ENCODE measurements around the gene DGLUCY.
"Not testable (repeated sequence)": the region's sequence is repeated elsewhere in the genome, so short reads cannot be mapped to it uniquely, and the experiment has no call there.

The DGLUCY gene

DNA sequence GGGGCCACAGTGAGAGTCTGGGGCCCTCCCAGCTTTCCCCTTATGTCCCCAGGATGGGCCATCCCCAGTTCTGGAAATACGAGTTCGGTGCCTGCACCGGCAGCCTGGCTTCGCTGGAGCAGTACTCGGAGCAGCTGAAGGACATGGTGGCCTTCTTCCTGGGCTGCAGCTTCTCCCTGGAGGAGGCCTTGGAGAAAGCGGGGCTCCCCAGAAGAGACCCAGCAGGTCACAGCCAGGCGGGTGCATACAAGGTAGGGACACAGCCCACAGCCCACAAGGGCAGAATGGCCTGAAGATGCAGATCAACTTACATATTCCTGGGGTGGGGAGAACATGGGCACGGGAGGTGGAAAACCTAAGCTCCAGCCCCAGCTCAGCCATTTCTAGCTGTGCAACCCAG lies 56.1 kb downstream of the DGLUCY start:
- no peak for DNase-seq (ENCODE audit: low spot score)

DNA sequence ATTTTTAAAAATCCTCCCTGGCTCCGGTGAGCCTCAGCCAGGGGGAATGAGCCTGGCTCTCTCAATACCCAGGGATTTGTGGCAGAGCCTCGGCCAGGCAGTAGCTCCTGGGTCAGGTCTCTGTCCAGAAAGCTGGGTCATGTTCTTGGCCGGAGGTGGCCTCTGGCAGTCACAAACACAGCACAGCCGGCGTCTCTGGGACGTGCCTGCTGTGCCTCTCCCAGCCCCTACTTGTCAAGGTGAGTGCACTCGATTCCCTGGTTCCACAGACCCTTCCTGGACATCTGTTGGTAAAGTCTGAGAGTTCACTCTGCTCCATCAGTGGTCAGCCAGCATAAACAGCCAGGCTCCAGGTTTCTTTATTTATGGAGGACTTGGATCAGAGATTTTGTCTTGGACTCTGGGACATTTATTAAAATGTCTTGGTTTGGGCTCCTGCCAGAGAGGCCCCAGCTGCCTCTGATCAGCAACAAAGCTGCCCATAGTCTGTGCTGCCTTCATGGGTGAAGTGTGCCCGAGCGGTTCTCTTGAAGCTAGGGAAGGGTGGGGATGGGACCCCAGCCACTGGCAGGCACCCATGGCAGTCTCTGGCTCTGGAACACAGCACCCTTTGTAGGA lies 56.7 kb downstream of the DGLUCY start:
- DNase-seq (ENCODE audit: low spot score), result peak; percentile 25

DNA sequence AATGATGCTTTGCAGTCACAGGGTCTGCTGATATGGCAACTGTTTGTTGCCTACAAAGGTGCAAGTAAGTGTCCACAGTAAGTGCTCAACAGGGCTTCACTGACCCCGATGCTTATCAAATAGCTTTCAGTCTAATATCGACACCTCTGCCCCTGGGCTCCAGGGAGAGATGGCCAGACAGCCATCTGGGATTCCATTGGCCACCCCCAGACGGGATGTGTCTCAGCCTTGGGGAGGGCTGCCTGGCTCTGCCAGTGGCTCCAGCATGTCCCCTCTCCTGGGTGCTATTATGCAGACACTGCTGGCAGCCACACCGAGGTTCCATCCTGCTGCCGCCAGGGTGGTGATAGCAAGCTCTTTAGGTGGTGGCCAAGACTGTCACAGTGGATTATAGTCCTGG lies 57.4 kb downstream of the DGLUCY start:
- DNase-seq (ENCODE audit: low spot score), result no peak

DNA sequence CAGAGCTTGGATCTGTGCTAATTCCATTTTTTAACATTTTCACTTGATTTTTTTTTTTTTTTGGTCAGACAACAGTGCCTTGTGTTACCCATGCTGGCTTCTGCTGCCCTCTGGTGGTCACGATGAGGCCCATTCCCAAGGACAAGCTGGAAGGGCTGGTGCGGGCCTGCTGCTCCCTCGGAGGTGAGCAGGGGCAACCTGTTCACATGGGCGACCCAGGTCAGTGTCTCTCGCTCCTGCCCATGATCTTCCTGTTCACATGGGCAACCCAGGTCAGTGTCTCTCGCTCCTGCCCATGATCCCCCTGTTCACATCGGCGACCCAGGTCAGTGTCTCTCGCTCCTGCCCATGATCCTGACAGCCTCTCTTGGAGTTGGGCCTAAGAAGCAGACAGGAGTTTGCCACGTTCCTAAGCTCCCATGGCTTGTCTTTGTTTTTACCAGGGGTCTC lies 59.4 kb downstream of the DGLUCY start:
- DNase-seq (ENCODE audit: low spot score), result peak; percentile 78

DNA sequence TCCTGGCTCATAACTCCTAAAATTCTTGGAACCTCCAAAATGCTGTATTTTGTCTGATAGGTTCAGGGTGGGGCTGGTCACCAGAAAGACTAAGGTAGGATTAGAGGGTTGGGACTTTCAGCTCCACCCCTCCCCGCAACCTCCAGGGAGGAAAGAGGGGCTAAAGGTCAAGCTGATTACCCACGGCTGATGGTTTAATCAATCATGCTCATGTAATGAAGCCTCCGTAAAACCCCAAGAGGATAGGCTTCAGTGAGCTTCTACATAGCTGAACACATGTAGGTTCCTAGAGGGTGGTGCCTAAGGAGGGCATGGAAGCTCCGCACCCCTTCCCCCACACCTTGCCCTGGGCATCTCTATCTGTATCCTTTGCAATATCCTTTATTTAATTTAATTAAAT lies 60.0 kb downstream of the DGLUCY start:
- no peak for DNase-seq (ENCODE audit: low spot score)

DNA sequence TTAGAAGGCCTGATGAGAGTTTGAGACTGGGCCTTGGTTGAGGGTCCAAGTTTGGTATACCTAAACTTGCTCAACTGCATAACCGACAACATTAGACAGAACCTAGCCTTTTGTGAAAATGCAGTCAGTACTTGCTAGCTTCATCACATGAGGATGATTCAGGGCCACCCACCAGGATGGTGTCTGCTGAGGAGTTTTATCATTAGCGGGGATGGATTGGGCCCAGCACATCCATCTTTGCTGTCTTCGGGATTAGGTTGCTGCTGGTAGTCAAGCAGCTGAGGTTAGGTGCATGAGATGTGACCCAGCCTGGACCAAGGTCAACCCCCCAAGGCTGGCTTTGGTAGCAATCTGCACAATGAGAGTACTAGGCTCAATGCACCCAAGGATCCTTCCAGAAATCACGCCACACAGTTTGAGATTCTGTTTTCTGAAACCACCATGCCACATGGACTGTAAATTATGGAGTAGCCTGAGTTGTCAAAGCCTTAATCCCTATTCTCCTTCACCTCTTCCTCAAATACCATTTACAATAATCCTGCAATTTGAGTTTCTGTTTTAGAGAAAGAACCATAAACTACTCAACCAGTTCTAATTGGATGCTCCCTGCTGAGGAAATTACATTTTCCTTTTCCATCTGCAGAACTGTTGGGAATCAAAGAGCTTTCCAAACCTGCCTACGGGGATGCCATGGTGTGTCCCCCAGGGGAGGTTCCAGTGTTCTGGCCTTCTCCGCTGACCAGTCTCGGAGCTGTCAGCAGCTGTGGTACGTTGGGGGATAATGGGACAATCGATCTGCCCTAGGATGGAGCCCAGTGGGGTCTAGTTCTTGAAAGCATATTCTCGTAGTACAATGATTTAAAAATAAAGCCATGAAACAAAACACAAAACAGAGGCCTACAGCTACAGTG lies 61.7 kb downstream of the DGLUCY start:
- no peak for DNase-seq (ENCODE audit: low spot score)

DNA sequence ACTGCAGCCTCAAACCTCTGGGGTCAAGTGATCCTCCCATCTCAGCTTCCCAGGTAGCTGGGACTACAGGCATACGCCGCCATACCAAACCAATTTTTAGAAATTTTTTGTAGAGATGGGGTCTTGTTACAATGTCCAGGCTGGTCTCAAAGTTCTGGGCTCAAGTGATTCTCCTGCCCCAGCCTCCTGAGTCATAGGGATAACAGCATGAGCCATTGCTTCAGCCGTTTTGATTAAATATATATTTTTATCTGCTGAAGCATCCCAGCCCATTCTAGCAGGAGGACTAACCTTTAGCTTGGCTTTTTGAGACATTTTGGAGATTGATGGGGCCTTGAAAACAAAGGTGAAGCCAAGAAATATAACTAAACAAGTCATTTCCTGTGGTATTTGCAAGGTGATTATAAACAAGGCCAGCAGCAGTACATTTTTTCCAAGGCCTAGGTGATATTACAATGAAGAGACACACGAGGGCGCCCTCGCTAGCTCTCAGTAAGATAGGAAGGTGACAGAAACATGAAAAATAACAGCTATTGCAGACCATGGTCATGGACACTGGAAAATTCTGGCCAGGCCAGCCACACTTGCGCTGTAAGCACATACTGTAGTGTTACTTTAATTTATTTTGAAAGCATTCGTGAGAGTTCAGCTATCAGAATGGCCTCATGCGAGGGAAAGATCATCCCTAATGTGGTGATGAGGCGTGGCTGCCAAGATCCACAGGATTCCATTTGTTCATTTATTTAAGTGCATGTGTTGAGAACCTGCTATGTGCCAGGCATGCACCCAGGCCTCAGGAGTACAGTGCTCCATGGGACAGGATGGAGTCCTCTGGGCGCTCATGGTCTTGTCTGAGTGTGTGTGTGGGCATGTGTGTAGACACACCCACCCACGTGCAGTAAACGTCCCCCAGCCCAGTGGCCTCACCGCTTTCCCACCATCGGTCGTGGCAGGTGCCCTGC lies 63.5 kb downstream of the DGLUCY start:
- peak; percentile 61 for DNase-seq (ENCODE audit: low spot score)

DNA sequence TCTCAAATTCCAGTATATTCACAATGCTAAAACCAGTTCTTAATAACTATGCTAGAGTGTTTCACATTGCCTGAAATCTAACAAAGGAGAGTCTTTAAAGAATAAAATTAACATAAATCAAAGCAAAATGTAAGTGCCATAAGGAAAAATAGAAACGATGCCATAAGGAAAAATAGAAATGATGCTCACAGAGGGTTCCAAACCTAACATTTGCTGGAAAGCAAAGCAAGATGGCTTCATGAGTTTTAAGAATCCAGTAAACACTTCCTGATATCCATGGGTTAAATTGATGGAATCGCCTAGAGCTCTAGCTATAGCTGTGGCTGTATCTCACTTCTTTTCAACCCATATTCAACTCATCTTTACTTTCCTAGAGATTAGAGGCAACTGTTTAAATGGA lies 66.7 kb downstream of the DGLUCY start:
- no peak for DNase-seq (ENCODE audit: low spot score)

DNA sequence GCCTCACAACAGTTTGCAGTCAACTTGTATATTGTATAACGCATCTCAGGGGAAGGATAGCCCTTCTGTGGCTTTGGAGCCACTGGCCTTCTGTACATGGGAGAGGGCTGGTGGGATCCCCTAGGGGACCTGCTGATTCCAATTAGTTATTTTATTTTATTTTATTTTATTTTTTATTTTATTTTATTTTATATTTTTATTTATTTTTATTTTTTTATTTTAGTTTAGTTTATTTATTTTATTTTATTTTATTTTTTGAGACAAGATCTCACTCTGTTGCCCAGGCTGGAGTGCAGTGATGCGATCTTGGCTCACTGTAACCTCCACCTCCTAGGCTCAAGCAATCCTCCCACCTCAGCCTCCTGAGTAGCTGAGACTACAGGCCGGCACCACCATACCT lies 68.9 kb downstream of the DGLUCY start:
- not testable (repeated sequence) for DNase-seq (ENCODE audit: low spot score)

DNA sequence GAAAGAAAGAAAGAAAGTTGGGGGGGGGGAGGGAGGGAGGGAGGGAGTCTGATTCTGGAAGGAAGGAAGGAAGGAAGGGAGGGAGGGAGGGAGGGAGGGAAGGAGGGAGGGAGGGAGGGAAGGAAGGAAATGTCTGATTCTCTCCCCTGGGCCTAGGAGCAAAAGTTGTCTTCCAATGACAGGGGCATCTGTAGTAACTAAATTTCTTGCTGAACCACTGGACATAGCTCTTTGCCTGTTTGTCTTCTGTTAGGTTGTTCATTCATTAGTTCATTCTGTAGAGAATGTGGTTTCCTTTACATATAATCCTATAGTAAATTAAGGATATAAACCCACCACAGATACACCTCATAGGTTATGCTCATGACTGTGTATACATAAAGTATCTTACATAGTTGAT lies 70.7 kb downstream of the DGLUCY start:
- no peak for DNase-seq (ENCODE audit: low spot score)

DNA sequence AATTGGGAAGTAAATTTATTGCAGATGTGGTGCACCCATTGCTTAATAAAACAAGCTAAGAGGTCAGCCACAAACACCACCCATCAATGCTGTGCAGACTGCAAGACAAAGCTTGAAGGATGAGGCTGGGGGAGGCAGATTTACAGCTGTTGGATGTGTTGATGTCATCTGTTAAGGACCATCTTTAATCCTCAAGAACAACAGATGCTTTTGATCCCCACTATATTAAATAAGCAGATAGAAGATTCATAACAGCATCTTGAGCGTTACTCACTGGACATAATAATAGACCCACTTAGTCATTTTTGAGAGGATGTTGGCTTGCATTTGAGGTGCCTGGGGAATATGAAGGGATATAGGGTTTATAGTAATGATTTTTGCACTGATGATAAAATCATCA lies 71.8 kb downstream of the DGLUCY start:
- DNase-seq (ENCODE audit: low spot score), result no peak

DNA sequence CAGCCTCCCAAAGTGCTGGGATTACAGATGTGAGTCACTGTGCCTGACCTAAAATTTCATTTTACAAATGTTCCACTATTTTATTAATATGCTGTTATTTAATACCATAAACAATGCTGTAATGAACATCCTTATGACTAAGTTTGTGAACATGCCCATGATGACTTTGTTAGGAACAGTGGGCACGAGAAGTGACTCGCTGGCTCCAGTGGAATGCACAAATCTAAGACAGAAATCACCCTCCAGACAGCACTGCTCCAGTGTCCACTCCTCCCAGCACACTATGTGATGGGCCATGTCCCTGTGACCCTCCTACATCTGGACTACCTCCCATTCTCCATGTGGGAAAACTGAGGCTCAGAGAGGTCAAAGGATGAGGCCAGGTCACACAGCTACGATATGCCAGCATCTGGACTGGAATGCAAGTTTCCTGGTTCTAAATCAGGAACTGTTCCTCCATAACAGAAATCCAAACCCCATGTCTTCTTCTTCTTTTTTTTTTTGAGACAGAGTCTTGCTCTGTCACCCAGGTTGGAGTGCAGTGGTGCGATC lies 72.7 kb downstream of the DGLUCY start:
- peak; percentile 74 for DNase-seq (ENCODE audit: low spot score)

DNA sequence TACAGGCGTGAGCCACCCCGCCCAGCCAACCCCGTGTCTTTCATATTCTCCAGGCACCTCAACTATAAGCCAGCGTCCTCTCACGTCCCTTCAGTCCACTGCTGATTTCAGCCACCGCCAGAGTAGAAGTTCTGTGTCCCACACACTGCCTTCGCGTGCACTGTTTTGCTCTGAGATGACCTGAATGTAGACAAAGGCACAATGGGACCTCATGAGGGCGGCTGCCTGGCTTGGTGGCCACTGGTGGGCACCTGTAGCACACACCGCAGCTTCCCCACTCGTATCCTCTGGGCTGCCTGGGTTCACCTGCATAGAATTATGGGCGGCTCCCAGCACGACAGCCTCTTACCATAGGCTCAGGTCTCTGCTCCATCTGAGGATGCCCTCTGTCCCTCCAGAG lies 73.4 kb downstream of the DGLUCY start:
- no peak for DNase-seq (ENCODE audit: low spot score)

DNA sequence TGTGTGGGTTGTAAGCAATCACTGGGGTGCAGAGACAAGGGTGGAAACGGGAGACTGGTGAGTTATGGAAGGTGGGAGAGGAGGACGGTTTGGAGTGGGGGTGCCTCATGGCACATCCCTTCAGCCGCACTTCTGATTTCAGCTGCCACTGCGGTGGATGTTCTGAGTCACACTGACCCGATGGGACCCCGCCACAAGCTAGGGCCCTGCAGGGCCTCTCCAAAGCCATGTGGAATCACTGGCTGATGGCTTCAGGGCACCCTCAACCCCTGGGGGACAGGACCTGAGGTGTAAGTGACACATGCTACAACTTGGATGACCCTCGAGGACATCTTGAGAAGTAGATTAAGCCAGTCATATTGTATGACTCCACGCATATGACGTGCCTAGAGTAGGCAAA lies 77.0 kb downstream of the DGLUCY start:
- no peak for DNase-seq (ENCODE audit: low spot score)

DNA sequence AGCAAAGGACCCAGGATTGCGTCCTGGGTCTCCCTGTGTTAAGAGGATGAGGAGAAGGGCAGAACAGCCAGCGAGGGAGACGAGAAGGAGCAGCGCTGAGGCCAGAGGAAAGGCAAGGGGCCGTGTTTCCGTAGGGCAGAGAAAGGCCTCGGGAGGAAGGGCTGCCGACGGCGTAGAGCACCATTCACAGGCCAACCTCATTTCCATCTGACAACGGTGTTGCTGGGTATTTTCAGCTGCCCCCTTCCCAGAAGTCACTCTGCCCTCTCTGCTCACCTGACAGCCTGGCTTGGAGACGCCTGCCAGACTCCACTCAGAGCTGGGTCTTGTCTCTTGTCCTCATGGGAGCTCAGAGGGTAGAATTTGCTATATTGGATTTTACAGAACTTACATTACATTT lies 79.2 kb downstream of the DGLUCY start:
- no peak for DNase-seq (ENCODE audit: low spot score)

DNA sequence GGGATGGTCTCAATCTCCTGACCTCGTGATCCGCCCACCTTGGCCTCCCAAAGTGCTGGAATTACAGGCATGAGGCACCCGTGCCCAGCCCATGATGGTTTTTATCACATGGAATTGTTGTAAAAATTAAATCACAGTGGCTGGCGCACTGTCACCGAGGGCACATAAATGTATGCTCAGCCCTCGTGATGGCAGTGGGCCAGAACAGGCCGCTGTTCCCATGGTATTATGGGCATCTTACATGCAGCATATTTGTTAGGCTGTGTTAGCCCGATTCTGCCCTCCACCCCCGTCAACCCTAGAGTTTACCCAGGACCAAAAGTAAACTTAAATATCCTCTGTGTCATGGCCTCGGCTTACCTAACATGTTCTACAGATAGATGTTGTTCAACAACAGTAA lies 82.0 kb downstream of the DGLUCY start:
- DNase-seq (ENCODE audit: low spot score), result no peak

DNA sequence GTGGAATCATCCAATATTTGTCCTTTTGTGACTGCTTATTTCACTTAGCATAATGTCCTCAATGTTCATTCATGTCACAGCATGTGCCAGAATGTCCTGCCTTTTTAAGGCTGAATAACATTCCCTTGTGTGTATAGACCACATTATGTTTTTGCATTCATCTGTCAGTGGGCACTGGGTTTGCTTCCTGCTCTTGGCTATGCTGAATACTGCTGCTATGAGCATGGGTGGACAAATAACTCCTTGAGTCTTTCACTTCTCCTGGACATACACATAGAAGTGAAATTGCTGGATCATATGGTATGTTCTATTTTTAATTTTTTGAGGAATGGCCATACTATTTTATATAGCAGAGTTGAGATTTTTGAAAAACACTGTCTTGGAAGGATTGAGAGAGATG lies 83.8 kb downstream of the DGLUCY start:
- no peak for DNase-seq (ENCODE audit: low spot score)

DNA sequence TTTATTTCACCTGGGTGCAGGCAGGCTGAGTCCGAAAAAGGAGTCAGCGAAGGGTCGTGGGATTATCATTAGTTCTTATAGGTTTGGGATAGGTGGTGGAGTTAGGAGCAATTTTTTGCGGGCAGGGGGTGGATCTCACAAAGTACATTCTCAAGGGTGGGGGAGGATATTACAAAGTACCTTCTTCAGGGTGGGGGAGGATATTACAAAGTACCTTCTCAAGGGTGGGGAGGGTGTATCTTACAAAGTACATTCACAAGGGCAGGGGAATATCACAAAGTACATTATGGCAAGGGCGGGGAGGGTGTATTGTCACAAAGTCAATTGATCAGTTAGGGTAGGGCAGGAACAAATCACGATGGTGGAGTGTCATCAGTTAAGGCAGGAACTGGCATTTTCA lies 86.9 kb downstream of the DGLUCY start:
- not testable (repeated sequence) for DNase-seq (ENCODE audit: low spot score)

DNA sequence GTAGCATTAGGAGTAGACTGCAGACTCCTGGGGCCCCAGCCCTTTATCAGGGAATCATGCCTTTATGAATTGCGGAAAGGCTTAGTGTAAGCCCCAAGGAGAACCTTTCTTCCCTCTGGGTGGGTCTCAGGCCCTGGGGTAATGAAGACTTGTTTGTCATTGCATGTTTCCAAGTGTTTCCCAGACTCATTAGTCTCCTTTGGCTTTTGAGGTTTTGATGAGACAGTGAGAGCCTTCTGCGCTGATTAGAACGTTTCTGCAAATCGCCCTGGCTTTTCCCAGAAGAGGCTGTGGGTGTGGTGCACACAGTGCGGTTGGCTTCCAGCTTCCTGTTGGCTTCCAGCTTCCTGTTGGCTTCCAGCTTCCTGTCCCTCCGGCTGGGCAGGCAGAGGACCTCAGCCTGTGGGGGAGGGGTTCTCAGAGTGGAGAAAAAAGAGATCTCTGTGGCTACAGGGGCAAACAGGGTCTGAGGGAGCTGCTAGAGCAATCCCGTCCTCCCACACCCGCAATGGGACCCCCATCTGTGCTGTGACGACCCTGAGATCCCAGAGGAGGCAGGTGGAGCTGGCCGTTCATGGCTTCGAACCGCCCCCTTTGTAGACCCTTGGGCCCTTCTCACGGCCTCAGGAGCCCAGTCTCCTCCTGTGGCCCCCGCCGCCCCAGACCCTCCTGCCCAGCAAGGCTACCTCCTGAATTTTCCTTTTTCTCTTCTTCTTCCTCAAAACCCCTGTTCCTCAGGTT lies 88.5 kb downstream of the DGLUCY start:
- no peak for DNase-seq (ENCODE audit: low spot score)

DNA sequence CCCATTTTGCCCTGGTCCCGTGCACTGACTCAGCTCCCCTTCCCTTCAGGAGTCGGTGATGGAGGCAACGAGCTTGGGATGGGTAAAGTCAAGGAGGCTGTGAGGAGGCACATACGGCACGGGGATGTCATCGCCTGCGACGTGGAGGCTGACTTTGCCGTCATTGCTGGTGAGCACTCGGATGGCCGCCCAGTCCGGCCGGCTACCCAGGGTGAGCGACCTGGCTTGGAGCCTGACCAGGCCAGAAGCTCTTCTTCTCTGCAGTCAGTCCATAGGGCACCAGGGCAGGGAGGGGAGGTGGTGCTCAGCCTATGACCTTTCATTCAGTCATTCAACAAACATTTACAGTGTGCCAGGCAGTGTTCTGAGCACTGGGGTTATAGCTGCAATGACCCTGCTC lies 90.8 kb downstream of the DGLUCY start:
- DNase-seq (ENCODE audit: low spot score), result no peak

DNA sequence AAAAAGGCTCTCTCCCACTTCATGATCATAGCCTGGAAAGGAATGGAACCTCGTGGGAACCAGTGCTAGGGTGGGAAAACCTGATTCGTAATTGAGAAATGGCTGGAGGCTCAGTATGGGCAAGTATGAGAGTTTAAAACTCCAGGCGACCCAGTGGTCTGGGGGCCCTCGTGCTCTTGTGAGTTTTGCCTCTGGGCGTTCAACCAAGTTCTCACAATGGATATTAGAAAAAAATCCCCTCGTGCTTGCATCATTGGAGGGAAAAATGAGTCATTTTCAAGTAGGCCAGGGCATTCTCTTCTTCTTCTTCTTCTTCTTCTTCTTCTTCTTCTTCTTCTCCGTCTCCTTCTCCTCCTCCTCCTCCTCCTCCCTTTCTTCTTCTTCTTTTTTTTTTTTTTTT lies 91.6 kb downstream of the DGLUCY start:
- DNase-seq (ENCODE audit: low spot score), result no peak
